KMS-11 (cell line): ENCODE results near the gene MTG1.

Source experiments
- H2AFZ ChIP-seq: fragments of 200-600 bp; sonication (generic); 2 replicates; pipeline ENCODE4 v1.6.1; 2016; ENCODE audit warnings: antibody characterized with exemption, mixed run types, low read depth
- H3K27ac ChIP-seq: fragments of 200-600 bp; sonication (generic); 2 replicates; pipeline ENCODE4 v1.6.1; 2016; ENCODE audit warnings: mild to moderate bottlenecking, mixed run types
- H3K27me3 ChIP-seq: fragments of 200-600 bp; sonication (generic); 2 replicates; pipeline ENCODE4 v1.6.1; 2017; ENCODE audit warnings: mild to moderate bottlenecking, low read depth, mixed run types, moderate library complexity; ENCODE audit not compliant: insufficient read depth
- H3K36me3 ChIP-seq: fragments of 200-600 bp; sonication (generic); 2 replicates; pipeline ENCODE4 v1.6.1; 2017; ENCODE audit warnings: mild to moderate bottlenecking, mixed run types; ENCODE audit not compliant: insufficient read depth
- H3K4me1 ChIP-seq: fragments of 200-600 bp; sonication (generic); 2 replicates; pipeline ENCODE4 v1.6.1; 2016; ENCODE audit warnings: mild to moderate bottlenecking, low read depth, mixed run types; ENCODE audit not compliant: poor library complexity, severe bottlenecking
- H3K4me2 ChIP-seq: fragments of 200-600 bp; sonication (generic); 2 replicates; pipeline ENCODE4 v1.7.0; 2016; ENCODE audit warnings: mild to moderate bottlenecking, mixed run types
- H3K4me3 ChIP-seq: fragments of 200-600 bp; sonication (generic); IDR thresholded peaks from 2 replicates; pipeline ENCODE4 v1.6.1; 2017; ENCODE audit warnings: low read depth, low read length, mixed read lengths; ENCODE audit not compliant: insufficient read depth
- H3K79me2 ChIP-seq: fragments of 200-600 bp; sonication (generic); 2 replicates; pipeline ENCODE4 v1.6.1; 2016; ENCODE audit warnings: low read depth, mixed run types; ENCODE audit not compliant: insufficient read depth
- H3K9ac ChIP-seq: fragments of 200-600 bp; sonication (generic); 2 replicates; pipeline ENCODE4 v1.6.1; 2016; ENCODE audit warnings: mild to moderate bottlenecking, mixed run types
- H4K20me1 ChIP-seq: fragments of 200-600 bp; sonication (generic); 2 replicates; pipeline ENCODE4 v1.6.1; 2016; ENCODE audit warnings: mild to moderate bottlenecking, mixed run types; ENCODE audit not compliant: insufficient read depth
- TF ChIP-seq, protein P1 (sequence below): fragments of 200-600 bp; sonication (generic); conservative IDR thresholded peaks from 2 replicates; pipeline ENCODE4 v1.6.1; 2017; ENCODE audit warnings: low read depth, mild to moderate bottlenecking, antibody characterized with exemption, low read length, moderate library complexity, mixed read lengths

The MTG1 gene

DNA sequence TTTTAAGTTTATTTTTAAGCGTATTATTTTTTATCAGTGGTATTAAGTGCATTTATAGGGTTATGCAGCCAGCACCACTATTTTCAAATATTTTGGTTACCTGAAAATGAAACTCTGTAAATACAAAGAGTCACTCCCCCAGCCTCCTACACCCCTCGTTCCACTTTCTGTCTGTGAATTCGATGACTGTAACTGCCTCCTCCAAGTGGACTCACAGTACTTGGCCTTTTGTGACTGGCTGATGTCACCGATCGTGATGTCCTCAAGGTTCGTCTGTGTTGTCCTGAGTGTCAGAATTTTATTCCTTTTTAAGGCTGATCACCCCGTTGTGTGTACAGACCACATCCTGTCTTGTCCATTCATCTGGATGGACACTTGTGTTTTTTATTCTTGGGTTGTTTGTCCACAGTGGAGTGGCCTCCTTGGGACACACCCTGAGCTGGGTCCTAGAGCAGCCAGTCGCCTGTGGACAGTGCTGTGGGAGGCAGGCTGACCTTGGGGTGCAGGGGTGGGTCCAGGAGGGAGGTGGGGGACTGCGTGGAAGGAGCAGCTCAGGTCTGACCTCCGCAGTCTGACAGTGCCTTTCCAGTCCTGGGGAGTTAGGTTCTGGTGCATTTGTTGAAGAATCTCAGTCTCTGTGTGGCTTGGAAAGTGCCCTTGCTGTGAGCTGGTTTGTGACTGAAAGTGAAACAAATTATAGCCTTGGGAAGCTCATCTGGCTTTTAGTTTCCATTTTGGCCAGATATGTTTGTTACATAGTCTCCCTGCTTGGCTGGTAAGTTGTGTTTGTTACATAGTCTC lies 6.9 kb downstream of the MTG1 start:
- H3K27ac ChIP-seq, result peak overlapping the region; percentile 81
- TF ChIP-seq, protein P1, sequence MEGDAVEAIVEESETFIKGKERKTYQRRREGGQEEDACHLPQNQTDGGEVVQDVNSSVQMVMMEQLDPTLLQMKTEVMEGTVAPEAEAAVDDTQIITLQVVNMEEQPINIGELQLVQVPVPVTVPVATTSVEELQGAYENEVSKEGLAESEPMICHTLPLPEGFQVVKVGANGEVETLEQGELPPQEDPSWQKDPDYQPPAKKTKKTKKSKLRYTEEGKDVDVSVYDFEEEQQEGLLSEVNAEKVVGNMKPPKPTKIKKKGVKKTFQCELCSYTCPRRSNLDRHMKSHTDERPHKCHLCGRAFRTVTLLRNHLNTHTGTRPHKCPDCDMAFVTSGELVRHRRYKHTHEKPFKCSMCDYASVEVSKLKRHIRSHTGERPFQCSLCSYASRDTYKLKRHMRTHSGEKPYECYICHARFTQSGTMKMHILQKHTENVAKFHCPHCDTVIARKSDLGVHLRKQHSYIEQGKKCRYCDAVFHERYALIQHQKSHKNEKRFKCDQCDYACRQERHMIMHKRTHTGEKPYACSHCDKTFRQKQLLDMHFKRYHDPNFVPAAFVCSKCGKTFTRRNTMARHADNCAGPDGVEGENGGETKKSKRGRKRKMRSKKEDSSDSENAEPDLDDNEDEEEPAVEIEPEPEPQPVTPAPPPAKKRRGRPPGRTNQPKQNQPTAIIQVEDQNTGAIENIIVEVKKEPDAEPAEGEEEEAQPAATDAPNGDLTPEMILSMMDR, result no peak
- no peaks in the 10 kb centered on the region for H3K36me3 ChIP-seq
- H3K9ac ChIP-seq, result peak overlapping the region; percentile 38; the same call in 1 of the 2 replicates
- no peaks in the 10 kb centered on the region for H3K27me3 ChIP-seq
- peaks cover 27% of the 10 kb centered on the region for H3K4me1 ChIP-seq
- H3K79me2 ChIP-seq, result peaks cover 2% of the 10 kb centered on the region; the same call in 1 of the 2 replicates
- 0 out of 2 replicates have a peak overlapping the region, but pooled peaks have one; percentile 5 for H2AFZ ChIP-seq
- H3K4me3 ChIP-seq, result no peak overlapping the region
- no peaks in the 10 kb centered on the region for H4K20me1 ChIP-seq
- peak overlapping the region; percentile 80 for H3K4me2 ChIP-seq

DNA sequence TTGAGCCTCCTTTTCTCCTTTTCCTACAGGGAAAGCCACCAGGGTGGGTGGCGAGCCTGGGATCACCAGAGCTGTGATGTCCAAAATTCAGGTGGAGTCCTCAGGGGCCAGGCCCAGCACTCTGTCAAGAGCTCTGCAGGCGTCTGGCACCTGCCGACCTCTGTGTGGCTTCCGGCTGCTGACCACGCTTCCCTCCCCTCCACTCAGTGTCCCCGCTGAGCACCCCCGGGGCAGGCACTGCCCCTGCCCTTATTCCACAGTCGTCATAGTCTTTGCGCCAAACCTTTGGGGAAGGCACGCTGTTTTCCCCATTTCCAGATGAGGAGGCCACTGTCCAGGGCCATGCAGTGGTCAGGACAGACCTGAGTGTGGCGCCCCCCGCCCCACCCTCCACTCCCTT lies 7.5 kb downstream of the MTG1 start:
- Histone ChIP-seq H3K9ac (peak overlapping the region; percentile 38; the same call in 1 of the 2 replicates), H4K20me1 (no peaks in the 10 kb centered on the region), H3K27me3 (no peaks in the 10 kb centered on the region), H3K79me2 (no peaks in the 10 kb centered on the region; the same call in none of the 2 replicates), H3K4me3 (no peak overlapping the region), H2AFZ (no peak overlapping the region), H3K36me3 (no peaks in the 10 kb centered on the region), H3K4me2 (peak overlapping the region; percentile 80; the same call in 1 of the 2 replicates), H3K4me1 (peaks cover 33% of the 10 kb centered on the region), H3K27ac (peak overlapping the region; percentile 81; the same call in 1 of the 2 replicates)
- TF ChIP-seq, protein P1, result no peak

DNA sequence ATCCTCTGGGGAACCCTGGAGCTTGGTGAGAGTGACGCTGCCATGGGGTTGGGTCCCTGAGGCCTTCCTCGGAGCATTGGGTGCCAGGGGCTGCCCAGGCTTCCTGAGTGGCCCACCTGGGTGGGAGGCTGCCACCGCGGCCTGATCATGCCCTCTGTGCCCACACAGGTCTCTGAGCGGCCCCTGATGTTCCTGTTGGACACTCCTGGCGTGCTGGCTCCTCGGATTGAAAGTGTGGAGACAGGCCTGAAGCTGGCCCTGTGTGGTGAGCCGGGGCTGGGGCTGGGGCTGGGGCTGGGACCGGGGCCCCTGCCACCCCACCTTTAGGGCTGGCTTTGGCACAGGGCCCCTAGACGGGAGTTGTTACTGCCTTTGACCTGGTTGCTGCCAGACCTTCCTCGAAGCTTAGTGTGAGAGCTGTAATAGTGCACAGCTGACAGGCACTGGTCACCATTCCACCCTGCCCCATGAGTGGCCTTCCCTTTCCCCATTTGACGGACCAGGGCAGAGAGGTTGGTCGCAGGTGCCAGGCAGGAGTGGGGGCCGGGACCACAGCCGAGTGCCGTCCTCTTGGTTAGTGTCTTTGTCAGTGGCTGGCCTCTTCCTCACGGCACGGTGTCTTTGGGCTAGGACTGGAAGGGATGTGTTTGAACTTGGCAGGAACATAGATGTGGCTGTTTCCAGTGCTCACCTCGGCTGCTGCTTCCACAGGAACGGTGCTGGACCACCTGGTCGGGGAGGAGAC lies 8.2 kb downstream of the MTG1 start:
- Histone ChIP-seq H3K4me1 (peaks cover 33% of the 10 kb centered on the region), H2AFZ (no peak overlapping the region), H3K4me3 (no peak overlapping the region), H3K36me3 (no peaks in the 10 kb centered on the region), H3K79me2 (no peaks in the 10 kb centered on the region; the same call in none of the 2 replicates), H3K27me3 (no peaks in the 10 kb centered on the region), H3K4me2 (peak overlapping the region; percentile 80; the same call in 1 of the 2 replicates), H3K27ac (no peak overlapping the region), H4K20me1 (no peaks in the 10 kb centered on the region), H3K9ac (no peak overlapping the region)
- TF ChIP-seq, protein P1, result no peak

DNA sequence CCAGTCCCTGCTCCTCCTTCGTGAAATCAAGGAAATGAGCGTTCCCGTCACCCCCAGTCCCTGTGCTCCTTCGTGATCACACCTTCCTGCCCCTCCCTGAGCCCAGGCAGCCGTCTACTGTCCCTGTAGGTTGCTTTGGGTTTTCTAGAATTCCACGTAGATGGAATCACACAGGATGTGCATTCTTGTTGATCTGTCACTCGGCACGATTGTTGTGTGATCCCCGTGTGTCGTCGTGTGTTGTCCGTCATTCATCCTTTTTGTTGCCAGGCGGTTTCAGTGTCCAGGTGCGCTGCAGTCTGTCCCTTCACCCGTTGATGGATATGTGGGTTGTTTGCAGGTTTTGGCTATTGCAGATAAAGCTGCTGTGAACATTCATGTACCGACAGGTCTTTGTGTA lies 9.4 kb downstream of the MTG1 start:
- peaks cover 33% of the 10 kb centered on the region for H3K4me1 ChIP-seq
- no peaks in the 10 kb centered on the region; the same call in none of the 2 replicates for H3K79me2 ChIP-seq
- H3K36me3 ChIP-seq, result no peaks in the 10 kb centered on the region
- TF ChIP-seq, protein P1, result no peak
- no peaks in the 10 kb centered on the region for H3K27me3 ChIP-seq
- no peaks in the 10 kb centered on the region for H4K20me1 ChIP-seq
- H3K4me2 ChIP-seq, result no peak overlapping the region
- H3K9ac ChIP-seq, result no peak overlapping the region
- H3K4me3 ChIP-seq, result no peak overlapping the region
- H3K27ac ChIP-seq, result no peak overlapping the region
- H2AFZ ChIP-seq, result no peak overlapping the region
